ENCODE measurements around the gene MRPS10.

Gene MRPS10

DNA sequence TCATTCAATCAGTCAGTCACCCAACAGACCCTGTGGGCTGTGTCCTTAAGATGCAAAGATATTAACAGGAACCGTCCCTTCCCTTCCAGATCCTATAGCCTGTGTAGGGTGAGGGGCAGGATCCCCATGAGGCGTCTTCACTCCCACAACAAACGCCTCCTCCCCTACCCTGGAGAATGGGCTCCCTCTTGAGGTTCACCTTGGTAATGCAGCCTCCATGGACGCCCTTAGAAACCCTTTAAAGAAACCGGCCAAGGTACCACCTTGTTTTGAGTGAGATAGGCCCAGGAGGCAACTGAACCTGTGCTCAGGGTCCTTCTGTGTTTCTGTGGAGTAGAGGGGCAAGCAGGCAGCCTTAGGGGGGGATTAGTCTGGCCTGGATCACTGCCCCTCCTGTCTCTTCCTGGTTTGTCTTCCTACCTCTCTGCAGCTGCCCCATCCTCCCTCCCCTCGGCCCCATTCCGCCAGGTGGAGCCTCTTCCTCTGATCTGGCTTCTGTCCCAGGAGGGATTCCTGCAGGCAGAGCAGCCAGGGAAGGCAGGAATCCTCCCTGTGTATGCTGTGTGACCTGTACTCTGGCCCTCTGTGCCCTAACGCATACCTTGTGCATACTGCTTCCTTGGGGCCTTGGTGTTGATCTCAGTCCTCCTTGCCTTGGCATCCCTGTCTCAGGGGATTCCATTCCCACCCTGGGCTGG, 51.1 kb downstream of the MRPS10 start:
- no peak for TF ChIP-seq RARB (CRISPR knock-in tag; IDR thresholded peaks at IDR 0.05)
- TF ChIP-seq GLIS3 (CRISPR knock-in tag; IDR thresholded peaks at IDR 0.05) = no peak
- TF ChIP-seq, protein P1, sequence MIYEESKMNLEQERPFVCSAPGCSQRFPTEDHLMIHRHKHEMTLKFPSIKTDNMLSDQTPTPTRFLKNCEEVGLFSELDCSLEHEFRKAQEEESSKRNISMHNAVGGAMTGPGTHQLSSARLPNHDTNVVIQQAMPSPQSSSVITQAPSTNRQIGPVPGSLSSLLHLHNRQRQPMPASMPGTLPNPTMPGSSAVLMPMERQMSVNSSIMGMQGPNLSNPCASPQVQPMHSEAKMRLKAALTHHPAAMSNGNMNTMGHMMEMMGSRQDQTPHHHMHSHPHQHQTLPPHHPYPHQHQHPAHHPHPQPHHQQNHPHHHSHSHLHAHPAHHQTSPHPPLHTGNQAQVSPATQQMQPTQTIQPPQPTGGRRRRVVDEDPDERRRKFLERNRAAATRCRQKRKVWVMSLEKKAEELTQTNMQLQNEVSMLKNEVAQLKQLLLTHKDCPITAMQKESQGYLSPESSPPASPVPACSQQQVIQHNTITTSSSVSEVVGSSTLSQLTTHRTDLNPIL (CRISPR knock-in tag; IDR thresholded peaks at IDR 0.05; ENCODE audit: low read depth) = no peak
- TF ChIP-seq, protein P2, sequence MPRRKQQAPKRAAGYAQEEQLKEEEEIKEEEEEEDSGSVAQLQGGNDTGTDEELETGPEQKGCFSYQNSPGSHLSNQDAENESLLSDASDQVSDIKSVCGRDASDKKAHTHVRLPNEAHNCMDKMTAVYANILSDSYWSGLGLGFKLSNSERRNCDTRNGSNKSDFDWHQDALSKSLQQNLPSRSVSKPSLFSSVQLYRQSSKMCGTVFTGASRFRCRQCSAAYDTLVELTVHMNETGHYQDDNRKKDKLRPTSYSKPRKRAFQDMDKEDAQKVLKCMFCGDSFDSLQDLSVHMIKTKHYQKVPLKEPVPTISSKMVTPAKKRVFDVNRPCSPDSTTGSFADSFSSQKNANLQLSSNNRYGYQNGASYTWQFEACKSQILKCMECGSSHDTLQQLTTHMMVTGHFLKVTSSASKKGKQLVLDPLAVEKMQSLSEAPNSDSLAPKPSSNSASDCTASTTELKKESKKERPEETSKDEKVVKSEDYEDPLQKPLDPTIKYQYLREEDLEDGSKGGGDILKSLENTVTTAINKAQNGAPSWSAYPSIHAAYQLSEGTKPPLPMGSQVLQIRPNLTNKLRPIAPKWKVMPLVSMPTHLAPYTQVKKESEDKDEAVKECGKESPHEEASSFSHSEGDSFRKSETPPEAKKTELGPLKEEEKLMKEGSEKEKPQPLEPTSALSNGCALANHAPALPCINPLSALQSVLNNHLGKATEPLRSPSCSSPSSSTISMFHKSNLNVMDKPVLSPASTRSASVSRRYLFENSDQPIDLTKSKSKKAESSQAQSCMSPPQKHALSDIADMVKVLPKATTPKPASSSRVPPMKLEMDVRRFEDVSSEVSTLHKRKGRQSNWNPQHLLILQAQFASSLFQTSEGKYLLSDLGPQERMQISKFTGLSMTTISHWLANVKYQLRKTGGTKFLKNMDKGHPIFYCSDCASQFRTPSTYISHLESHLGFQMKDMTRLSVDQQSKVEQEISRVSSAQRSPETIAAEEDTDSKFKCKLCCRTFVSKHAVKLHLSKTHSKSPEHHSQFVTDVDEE (CRISPR knock-in tag; IDR thresholded peaks at IDR 0.05) = no peak
- no peak for TF ChIP-seq PATZ1 (CRISPR knock-in tag; IDR thresholded peaks at IDR 0.05; ENCODE audit: borderline replicate concordance)
- no peak for TF ChIP-seq ZNF565 (CRISPR knock-in tag; conservative IDR thresholded peaks at IDR 0.05; ENCODE audit: low read depth)
- TF ChIP-seq ESRRG (CRISPR knock-in tag; IDR thresholded peaks at IDR 0.05) = no peak
- ATAC-seq = peak; percentile 87

DNA sequence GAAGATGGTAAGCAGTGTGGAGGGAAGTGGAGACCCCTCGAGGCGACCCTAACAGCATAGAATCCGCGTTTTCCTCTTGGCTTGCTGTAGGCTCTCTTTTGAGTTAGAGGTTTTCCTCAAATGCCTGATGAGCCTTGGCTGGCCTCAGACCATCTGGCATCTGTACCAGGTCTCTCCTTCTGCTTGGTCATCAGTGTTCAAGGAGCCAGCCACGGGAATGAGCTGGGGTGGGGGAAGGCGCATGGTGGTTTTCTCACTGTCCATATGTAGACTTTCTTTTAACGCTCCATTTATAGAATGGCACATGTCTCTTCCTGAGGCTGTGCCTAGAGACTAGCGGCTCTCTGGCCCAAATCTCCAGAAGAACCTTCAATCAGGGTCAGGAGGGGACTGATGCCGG, 52.6 kb downstream of the MRPS10 start:
- TF ChIP-seq, protein P2 (CRISPR knock-in tag; IDR thresholded peaks at IDR 0.05) = no peak
- ATAC-seq = peak; percentile 52

DNA sequence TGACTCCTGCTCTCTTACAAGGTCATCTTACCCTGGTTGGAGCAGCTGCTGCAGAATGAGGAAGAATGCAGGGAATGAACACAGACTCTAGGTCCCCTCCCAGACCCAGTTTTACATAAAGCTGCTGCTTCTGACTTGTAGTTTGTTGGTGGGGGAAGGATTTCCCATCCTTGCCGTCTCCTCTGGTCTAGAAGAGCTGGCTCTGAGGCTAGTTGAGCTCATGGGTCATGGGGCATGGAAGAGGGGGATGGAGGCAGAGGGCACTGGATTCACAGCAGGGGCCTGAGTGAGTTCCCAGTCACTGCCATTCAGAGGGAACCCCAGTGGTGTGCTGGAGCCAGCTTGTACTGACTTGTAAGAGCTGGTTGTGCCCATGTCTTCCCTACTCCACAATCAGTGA, 53.7 kb downstream of the MRPS10 start:
- peak; percentile 23; the same call in 2 of the 3 replicates for ATAC-seq
- TF ChIP-seq, protein P2 (CRISPR knock-in tag; IDR thresholded peaks at IDR 0.05) = no peak
- TF ChIP-seq BACH2 (CRISPR knock-in tag; IDR thresholded peaks at IDR 0.05; ENCODE audit: borderline replicate concordance) (no peak), OSR1 (CRISPR knock-in tag; IDR thresholded peaks at IDR 0.05) (no peak), ZFP30 (CRISPR knock-in tag; IDR thresholded peaks at IDR 0.05) (no peak), ZC3H10 (CRISPR knock-in tag; IDR thresholded peaks at IDR 0.05) (no peak)
- TF ChIP-seq, protein P1 (CRISPR knock-in tag; IDR thresholded peaks at IDR 0.05; ENCODE audit: low read depth) = no peak

DNA sequence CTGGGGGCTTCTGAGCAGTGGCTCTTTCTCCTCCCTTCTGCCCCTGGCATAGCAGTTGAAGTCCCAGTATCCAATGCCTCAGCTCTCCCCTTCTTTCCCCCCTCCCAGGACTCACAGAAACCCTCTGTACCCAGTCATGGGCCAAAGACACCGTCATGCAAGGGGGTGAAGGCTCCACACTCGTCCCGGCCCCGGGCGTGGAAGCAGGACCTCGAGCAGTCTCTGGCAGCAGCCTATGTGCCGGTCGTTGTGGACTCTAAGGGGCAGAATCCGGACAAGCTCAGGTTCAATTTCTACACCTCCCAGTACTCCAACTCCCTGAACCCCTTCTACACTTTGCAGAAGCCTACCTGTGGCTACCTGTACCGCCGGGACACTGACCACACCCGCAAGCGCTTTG, 54.8 kb downstream of the MRPS10 start:
- ATAC-seq = no peak
- TF ChIP-seq ZFP3 (CRISPR knock-in tag; IDR thresholded peaks at IDR 0.05) (no peak), ZNF8 (CRISPR knock-in tag; IDR thresholded peaks at IDR 0.05) (no peak), ZC3H10 (CRISPR knock-in tag; IDR thresholded peaks at IDR 0.05) (no peak), ZNF70 (CRISPR knock-in tag; IDR thresholded peaks at IDR 0.05) (no peak), SNAI2 (CRISPR knock-in tag; IDR thresholded peaks at IDR 0.05) (no peak), TOX (CRISPR knock-in tag; IDR thresholded peaks at IDR 0.05; ENCODE audit: borderline replicate concordance) (no peak), GLIS3 (CRISPR knock-in tag; IDR thresholded peaks at IDR 0.05) (no peak), BACH2 (CRISPR knock-in tag; IDR thresholded peaks at IDR 0.05; ENCODE audit: borderline replicate concordance) (no peak)
- TF ChIP-seq, protein P3, sequence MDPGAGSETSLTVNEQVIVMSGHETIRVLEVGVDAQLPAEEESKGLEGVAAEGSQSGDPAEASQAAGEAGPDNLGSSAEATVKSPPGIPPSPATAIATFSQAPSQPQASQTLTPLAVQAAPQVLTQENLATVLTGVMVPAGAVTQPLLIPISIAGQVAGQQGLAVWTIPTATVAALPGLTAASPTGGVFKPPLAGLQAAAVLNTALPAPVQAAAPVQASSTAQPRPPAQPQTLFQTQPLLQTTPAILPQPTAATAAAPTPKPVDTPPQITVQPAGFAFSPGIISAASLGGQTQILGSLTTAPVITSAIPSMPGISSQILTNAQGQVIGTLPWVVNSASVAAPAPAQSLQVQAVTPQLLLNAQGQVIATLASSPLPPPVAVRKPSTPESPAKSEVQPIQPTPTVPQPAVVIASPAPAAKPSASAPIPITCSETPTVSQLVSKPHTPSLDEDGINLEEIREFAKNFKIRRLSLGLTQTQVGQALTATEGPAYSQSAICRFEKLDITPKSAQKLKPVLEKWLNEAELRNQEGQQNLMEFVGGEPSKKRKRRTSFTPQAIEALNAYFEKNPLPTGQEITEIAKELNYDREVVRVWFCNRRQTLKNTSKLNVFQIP (CRISPR knock-in tag; IDR thresholded peaks at IDR 0.05; ENCODE audit: borderline replicate concordance, low read depth) = no peak
- TF ChIP-seq, protein P1 (CRISPR knock-in tag; IDR thresholded peaks at IDR 0.05; ENCODE audit: low read depth) = no peak

Data from SK-N-SH treated with all-trans-retinoic acid at 6 μM for 48 hours (cell line).